Thyroid gland (tissue), 4 donors: Measurements from ENCODE around the gene ZNF205.
"Not testable (repeated sequence)": the region's sequence is repeated elsewhere in the genome, so short reads cannot be mapped to it uniquely, and the experiment has no call there.

Experiments
- CTCF ChIP-seq, 6 experiments: fragments of 200-600 bp in 3 of 6; fragments of 450-650 bp in 3 of 6; sonication (generic) in 3 of 6; IDR thresholded peaks; one replicate each; pipeline ENCODE4 v1.5.1; 2016 to 2019; ENCODE audit warnings: antibody characterized with exemption in 6 of 6, mild to moderate bottlenecking in 2 of 6, inconsistent platforms in 1 of 6, moderate library complexity in 1 of 6
- POLR2A ChIP-seq, 2 donors: fragments of 450-650 bp; IDR thresholded peaks; one replicate each; pipeline ENCODE4 v1.6.1; 2017; ENCODE audit warnings: antibody characterized with exemption in 2 of 2, mild to moderate bottlenecking in 2 of 2, moderate library complexity in 1 of 2

GRCh38 chr16:3081957-3082356, 30.4 kb upstream of the ZNF205 start:
- TF ChIP-seq CTCF, POLR2A (IDR thresholded peaks at IDR 0.05): not testable (repeated sequence)
